Common myeloid progenitor, CD34-positive (primary cell): ENCODE data around the gene CARD14.

Experiments
- CTCF ChIA-PET: fragments of 350-600 bp; sonication (Branson Sonifier 250); formaldehyde crosslinking; loops from one replicate; lab custom pipeline; 2021; ENCODE audit warnings: antibody characterized with exemption; lab: Charles Lee
- POLR2A ChIA-PET: fragments of 350-600 bp; sonication (Branson Sonifier 250); formaldehyde crosslinking; loops from one replicate; lab custom pipeline; 2021; ENCODE audit warnings: antibody characterized with exemption; lab: Charles Lee
- DNase-seq, 3 donors: peaks; one replicate each; pipeline versions ENCODE4 v3.0.0 to v3.0.0-alpha.2; 2013
- H3K27ac ChIP-seq, 2 experiments: 1 replicate in 1 of 2; 2 replicates in 1 of 2; pipeline ENCODE4 v1.7.0; 2013; ENCODE audit warnings: inconsistent platforms in 2 of 2, low read length in 2 of 2, mild to moderate bottlenecking in 2 of 2, low read depth in 1 of 2, moderate library complexity in 1 of 2; ENCODE audit not compliant: severe bottlenecking in 2 of 2, insufficient read depth in 1 of 2, poor library complexity in 1 of 2
- H3K27me3 ChIP-seq, 5 experiments: replicated peaks in 2 of 5; 1 replicate in 3 of 5; 2 replicates in 2 of 5; pipeline versions ENCODE4 v1.6.1 to v1.7.0; 2013; ENCODE audit warnings: low read length in 4 of 5, mild to moderate bottlenecking in 2 of 5, moderate library complexity in 2 of 5, inconsistent platforms in 1 of 5; ENCODE audit not compliant: insufficient read depth in 5 of 5, control insufficient read depth in 4 of 5
- H3K36me3 ChIP-seq, 4 experiments: 1 replicate in 2 of 4; 2 replicates in 2 of 4; pipeline versions ENCODE4 v1.6.1 to v1.7.0; 2013; ENCODE audit warnings: low read length in 3 of 4, control low read depth in 1 of 4, mild to moderate bottlenecking in 1 of 4; ENCODE audit not compliant: control insufficient read depth in 4 of 4, insufficient read depth in 4 of 4
- H3K4me1 ChIP-seq, 4 experiments: 1 replicate in 3 of 4; 2 replicates in 1 of 4; pipeline versions ENCODE4 v1.6.1 to v1.7.1; 2013; ENCODE audit warnings: low read length in 3 of 4, mild to moderate bottlenecking in 3 of 4, control low read depth in 1 of 4, inconsistent platforms in 1 of 4, moderate library complexity in 1 of 4; ENCODE audit not compliant: control insufficient read depth in 4 of 4, insufficient read depth in 4 of 4; ENCODE audit errors: control extremely low read depth in 1 of 4
- H3K4me3 ChIP-seq, 7 experiments: 1 replicate in 4 of 7; 2 replicates in 3 of 7; pipeline versions ENCODE4 v1.5.1 to v1.7.0; 2013; ENCODE audit warnings: mild to moderate bottlenecking in 7 of 7, low read length in 6 of 7, moderate library complexity in 6 of 7, inconsistent platforms in 2 of 7, low read depth in 2 of 7, control low read depth in 1 of 7; ENCODE audit not compliant: insufficient read depth in 4 of 7, control insufficient read depth in 1 of 7; ENCODE audit errors: extremely low read depth in 1 of 7
- H3K9me3 ChIP-seq, 5 experiments: 1 replicate in 4 of 5; 2 replicates in 1 of 5; pipeline versions ENCODE4 v1.6.1 to v1.7.1; 2013; ENCODE audit warnings: low read length in 4 of 5, mild to moderate bottlenecking in 2 of 5, inconsistent platforms in 1 of 5, low read depth in 1 of 5, moderate library complexity in 1 of 5; ENCODE audit not compliant: control insufficient read depth in 4 of 5, insufficient read depth in 2 of 5; ENCODE audit errors: control extremely low read depth in 1 of 5
- WGBS: methylation state at CpG from one replicate; pipeline ENCODE4 v1.1.5; 2013; ENCODE audit not compliant: insufficient coverage; 5-methylcytosine and 5-hydroxymethylcytosine counted together

Gene CARD14

GRCh38 chr17:80248001-80248893 is 78.4 kb downstream of the CARD14 start:
- 97% methylated on average over 18 of the region's 23 CpGs for WGBS
- no peaks in the 10 kb centered on the region for H3K9me3 ChIP-seq
- peaks cover 0 to 2% (median 0%) of the 10 kb centered on the region in 5 experiments for H3K27me3 ChIP-seq
- CTCF ChIA-PET: interaction anchor here (1.1 to 1.5 kb wide), 2 partner anchors 10 to 52 kb away, joined by 3 to 5 read pairs; no protein-coding TSS in a partner anchor
- POLR2A ChIA-PET: interaction anchor here (0.6 kb wide), 1 partner anchor 57 kb away, joined by 3 read pairs; no protein-coding TSS in a partner anchor
- no peak overlapping the region for H3K4me3 ChIP-seq
- H3K27ac ChIP-seq: no peak overlapping the region
- DNase-seq: no peak
- H3K4me1 ChIP-seq: peaks cover 0 to 6% (median 2%) of the 10 kb centered on the region in 4 experiments
- no peaks in the 10 kb centered on the region for H3K36me3 ChIP-seq

GRCh38 chr17:80248894-80249710 is 79.3 kb downstream of the CARD14 start:
- 92% methylated on average over 24 of the region's 26 CpGs for WGBS
- ChIA-PET CTCF (interaction anchor here (1.1 kb wide), 1 partner anchor 53 kb away, joined by 3 read pairs; no protein-coding TSS in a partner anchor), POLR2A (no interaction called here)

GRCh38 chr17:80251966-80252365 is 82.1 kb downstream of the CARD14 start:
- no peak overlapping the region for H3K4me3 ChIP-seq
- WGBS: 97% methylated on average over 8 of the region's 11 CpGs
- H3K9me3 ChIP-seq: no peaks in the 10 kb centered on the region
- ChIA-PET POLR2A (no interaction called here), CTCF (interaction anchor here (0.9 to 3.2 kb wide), 5 partner anchors 25 to 60 kb away, joined by 3 to 21 read pairs (median 3); no protein-coding TSS in a partner anchor)
- no peak for DNase-seq
- peaks cover 7 to 35% (median 26%) of the 10 kb centered on the region in 4 experiments for H3K4me1 ChIP-seq
- no peak overlapping the region for H3K27ac ChIP-seq
- no peaks in the 10 kb centered on the region for H3K36me3 ChIP-seq
- H3K27me3 ChIP-seq: no peaks in the 10 kb centered on the region

More at GRCh38 chr17:80248894-80249710, 79.3 kb downstream of the CARD14 start:
- Histone ChIP-seq H3K4me1 (peaks cover 0 to 14% (median 8%) of the 10 kb centered on the region in 4 experiments), H3K27me3 (peaks cover 0 to 2% (median 0%) of the 10 kb centered on the region in 5 experiments), H3K4me3 (no peak overlapping the region), H3K36me3 (no peaks in the 10 kb centered on the region), H3K27ac (no peak overlapping the region), H3K9me3 (no peaks in the 10 kb centered on the region)
- DNase-seq: no peak

- no peaks in the 10 kb centered on the region for H3K9me3 ChIP-seq
- peaks cover 7 to 35% (median 26%) of the 10 kb centered on the region in 4 experiments for H3K4me1 ChIP-seq
- POLR2A ChIA-PET: no interaction called here
- 29% methylated on average over 10 of the region's 13 CpGs for WGBS
- peak; percentile 75 to 83 (median 82) for DNase-seq
- H3K27ac ChIP-seq: no peak overlapping the region
- H3K27me3 ChIP-seq: no peaks in the 10 kb centered on the region
- CTCF ChIA-PET: interaction anchor here (1.0 to 3.2 kb wide), 4 partner anchors 11 to 61 kb away, joined by 3 to 21 read pairs (median 4); no protein-coding TSS in a partner anchor
- H3K4me3 ChIP-seq: no peak overlapping the region
- H3K36me3 ChIP-seq: no peaks in the 10 kb centered on the region
Measured at GRCh38 chr17:80252871-80253270, 83.0 kb downstream of the CARD14 start.

GRCh38 chr17:80253631-80254395 is 84.0 kb downstream of the CARD14 start:
- WGBS: 96% methylated on average over 16 of the region's 21 CpGs
- ChIA-PET CTCF (interaction anchor here (1.0 to 3.2 kb wide), 5 partner anchors 10 to 152 kb away, joined by 3 to 21 read pairs (median 3); partner anchors contain the start of gene GAA), POLR2A (interaction anchor here (1.0 kb wide), 1 partner anchor 32 kb away, joined by 3 read pairs; no protein-coding TSS in a partner anchor)
- Histone ChIP-seq H3K4me1 (peaks cover 7 to 41% (median 27%) of the 10 kb centered on the region in 4 experiments), H3K4me3 (no peak overlapping the region), H3K27me3 (no peaks in the 10 kb centered on the region), H3K27ac (peak overlapping the region in 1 of 2 experiments; percentile 66), H3K36me3 (no peaks in the 10 kb centered on the region), H3K9me3 (no peaks in the 10 kb centered on the region)
- DNase-seq: no peak
